Measurements from ENCODE around the gene RND1. TPM values are rescaled to one million over a fixed set of nuclear protein-coding genes. Genes with fewer than 3 reads are reported as not detected.
"Not testable (repeated sequence)": the region's sequence is repeated elsewhere in the genome, so short reads cannot be mapped to it uniquely, and the experiment has no call there.

Gene RND1
- total RNA-seq, 1 donor from 2014 or later: 5.9 TPM

- Histone ChIP-seq H3K36me3 (no peaks in the 10 kb centered on the region), H3K4me1 (peaks cover 22% of the 10 kb centered on the region), H3K4me3 (no peak overlapping the region), H3K27ac (no peak overlapping the region), H3K9me3 (no peaks in the 10 kb centered on the region), H3K27me3 (ENCODE audit: low read depth) (peaks cover 3% of the 10 kb centered on the region)
- TF ChIP-seq, protein P1, sequence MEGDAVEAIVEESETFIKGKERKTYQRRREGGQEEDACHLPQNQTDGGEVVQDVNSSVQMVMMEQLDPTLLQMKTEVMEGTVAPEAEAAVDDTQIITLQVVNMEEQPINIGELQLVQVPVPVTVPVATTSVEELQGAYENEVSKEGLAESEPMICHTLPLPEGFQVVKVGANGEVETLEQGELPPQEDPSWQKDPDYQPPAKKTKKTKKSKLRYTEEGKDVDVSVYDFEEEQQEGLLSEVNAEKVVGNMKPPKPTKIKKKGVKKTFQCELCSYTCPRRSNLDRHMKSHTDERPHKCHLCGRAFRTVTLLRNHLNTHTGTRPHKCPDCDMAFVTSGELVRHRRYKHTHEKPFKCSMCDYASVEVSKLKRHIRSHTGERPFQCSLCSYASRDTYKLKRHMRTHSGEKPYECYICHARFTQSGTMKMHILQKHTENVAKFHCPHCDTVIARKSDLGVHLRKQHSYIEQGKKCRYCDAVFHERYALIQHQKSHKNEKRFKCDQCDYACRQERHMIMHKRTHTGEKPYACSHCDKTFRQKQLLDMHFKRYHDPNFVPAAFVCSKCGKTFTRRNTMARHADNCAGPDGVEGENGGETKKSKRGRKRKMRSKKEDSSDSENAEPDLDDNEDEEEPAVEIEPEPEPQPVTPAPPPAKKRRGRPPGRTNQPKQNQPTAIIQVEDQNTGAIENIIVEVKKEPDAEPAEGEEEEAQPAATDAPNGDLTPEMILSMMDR (IDR thresholded peaks at IDR 0.05): no peak
- intact Hi-C loops (cut with DNase I): no loop called here
- DNase-seq (no peak), ATAC-seq (no peak)
These were observed 15.0 kb upstream of the RND1 start for GRCh38 chr12:48880647-48881046.

GRCh38 chr12:48878548-48878947 lies 12.9 kb upstream of the RND1 start:
- no peak for DNase-seq
- Histone ChIP-seq H3K4me1 (peaks cover 22% of the 10 kb centered on the region), H3K36me3 (no peaks in the 10 kb centered on the region), H3K27me3 (ENCODE audit: low read depth) (peaks cover 3% of the 10 kb centered on the region), H3K9me3 (no peaks in the 10 kb centered on the region), H3K4me3 (no peak overlapping the region), H3K27ac (no peak overlapping the region)
- TF ChIP-seq, protein P1 (IDR thresholded peaks at IDR 0.05): no peak
- intact Hi-C loops (cut with DNase I): no loop called here
- ATAC-seq: no peak

- Histone ChIP-seq H3K9me3 (no peaks in the 10 kb centered on the region), H3K27ac (no peak overlapping the region), H3K4me1 (no peaks in the 10 kb centered on the region), H3K36me3 (no peaks in the 10 kb centered on the region), H3K4me3 (no peak overlapping the region), H3K27me3 (ENCODE audit: low read depth) (peaks cover under 1% of the 10 kb centered on the region)
- ATAC-seq (no peak), DNase-seq (no peak)
- intact Hi-C loops (cut with DNase I): no loop called here
- TF ChIP-seq, protein P1 (IDR thresholded peaks at IDR 0.05): no peak
These were observed 10.4 kb upstream of the RND1 start for GRCh38 chr12:48875944-48876515.

GRCh38 chr12:48873534-48873933 lies 7.9 kb upstream of the RND1 start:
- ATAC-seq; H3K27ac ChIP-seq; DNase-seq; H3K4me3 ChIP-seq; H3K27me3 ChIP-seq (ENCODE audit: low read depth); H3K36me3 ChIP-seq; intact Hi-C loops (cut with DNase I); H3K4me1 ChIP-seq; H3K9me3 ChIP-seq: not testable (repeated sequence)

DNA sequence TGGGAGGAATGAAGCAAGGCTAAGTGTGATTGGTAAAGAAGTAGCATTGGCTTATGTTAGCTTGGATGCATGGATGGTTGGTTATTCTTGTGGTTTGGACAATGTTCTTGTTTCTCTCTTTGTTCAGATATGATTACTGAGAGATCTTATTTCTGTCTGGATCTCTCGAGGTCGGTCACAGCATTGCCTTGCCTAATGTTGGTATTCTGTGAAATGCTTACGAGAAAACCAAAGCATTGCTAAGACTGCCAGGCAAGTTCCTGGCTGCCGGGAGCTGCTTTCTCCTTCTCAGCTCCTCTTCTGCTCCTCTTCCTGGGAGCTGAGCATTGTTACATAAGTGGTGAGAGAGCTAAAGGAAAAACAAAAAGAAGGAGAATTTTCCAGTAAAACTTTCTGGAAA lies 7.4 kb upstream of the RND1 start:
- H3K27me3 ChIP-seq (ENCODE audit: low read depth): no peaks in the 10 kb centered on the region
- no peak for ATAC-seq
- TF ChIP-seq, protein P1 (IDR thresholded peaks at IDR 0.05): no peak
- intact Hi-C loops (cut with DNase I): no loop called here
- H3K4me1 ChIP-seq: no peaks in the 10 kb centered on the region
- H3K27ac ChIP-seq: no peak overlapping the region
- H3K9me3 ChIP-seq: no peaks in the 10 kb centered on the region
- no peak for DNase-seq
- no peak overlapping the region for H3K4me3 ChIP-seq
- no peaks in the 10 kb centered on the region for H3K36me3 ChIP-seq

DNA sequence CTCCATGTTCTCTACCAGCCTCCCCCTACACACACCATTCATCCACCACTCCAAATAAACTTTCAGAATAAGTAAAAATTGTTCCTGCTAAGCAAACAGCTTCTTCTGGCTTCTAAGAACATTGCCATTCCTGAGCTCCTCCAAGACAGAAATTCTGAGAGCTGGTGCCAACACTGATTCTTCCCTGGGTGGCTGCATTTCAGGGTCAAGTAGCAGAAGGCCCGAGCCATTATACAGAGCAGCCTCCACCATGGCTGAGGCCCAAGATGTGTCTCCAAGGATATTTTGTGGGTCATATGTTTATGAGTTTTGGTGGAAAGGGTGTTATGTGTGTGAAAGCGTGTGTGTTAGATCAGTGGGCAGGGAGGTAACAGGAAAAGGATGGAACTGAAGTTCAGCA lies 3.5 kb upstream of the RND1 start:
- DNase-seq: no peak
- no peak overlapping the region for H3K27ac ChIP-seq
- no peak overlapping the region for H3K4me3 ChIP-seq
- TF ChIP-seq, protein P1 (IDR thresholded peaks at IDR 0.05): no peak
- peaks cover 18% of the 10 kb centered on the region for H3K4me1 ChIP-seq
- no peaks in the 10 kb centered on the region for H3K36me3 ChIP-seq
- no peaks in the 10 kb centered on the region for H3K27me3 ChIP-seq (ENCODE audit: low read depth)
- no peaks in the 10 kb centered on the region for H3K9me3 ChIP-seq
- no peak for ATAC-seq
- intact Hi-C loops (cut with DNase I): no loop called here

All from lower lobe of right lung (tissue), 2 donors.